ENCODE measurements around the gene SPINK9.

Gene SPINK9

DNA sequence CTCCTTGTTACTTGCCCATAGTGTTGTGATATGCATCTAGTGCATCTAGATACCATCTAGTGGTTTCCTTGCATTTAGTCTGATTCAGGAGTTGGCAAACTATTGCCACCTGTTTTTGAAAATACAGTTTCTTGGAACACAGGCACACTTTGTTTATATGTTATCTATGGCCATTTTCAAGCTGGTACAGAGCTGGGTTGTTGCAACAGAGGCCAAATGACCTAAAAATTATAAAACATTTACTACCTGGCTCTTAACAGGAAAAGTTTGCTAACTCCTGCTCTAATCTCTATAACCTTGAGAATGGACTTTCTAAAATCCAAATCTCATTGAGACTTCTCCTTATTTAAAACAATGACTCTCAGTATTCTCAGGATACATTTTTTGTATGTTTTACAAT is 29.0 kb downstream of the SPINK9 start:
- no peak for DNase-seq (ENCODE audit: low read depth, low spot score)

DNA sequence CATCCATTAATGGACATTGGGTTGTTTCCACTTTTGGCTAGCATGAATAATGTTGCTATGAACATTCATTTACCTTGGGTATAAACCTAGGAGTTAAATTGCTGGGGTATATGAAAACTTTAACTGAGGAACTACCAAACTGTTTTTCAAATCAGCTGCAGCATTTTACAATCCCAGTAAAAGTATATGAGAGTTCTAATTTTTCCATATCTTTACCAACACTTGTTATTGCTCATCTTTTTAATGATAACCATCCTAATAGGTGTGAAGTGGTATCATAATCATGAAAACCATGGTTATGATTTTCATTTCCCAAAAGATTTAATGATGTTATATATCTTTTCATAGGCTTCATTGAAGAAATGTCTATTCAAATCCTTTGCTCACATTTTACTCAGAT is 32.9 kb downstream of the SPINK9 start:
- no peak for DNase-seq (ENCODE audit: low read depth, low spot score)

DNA sequence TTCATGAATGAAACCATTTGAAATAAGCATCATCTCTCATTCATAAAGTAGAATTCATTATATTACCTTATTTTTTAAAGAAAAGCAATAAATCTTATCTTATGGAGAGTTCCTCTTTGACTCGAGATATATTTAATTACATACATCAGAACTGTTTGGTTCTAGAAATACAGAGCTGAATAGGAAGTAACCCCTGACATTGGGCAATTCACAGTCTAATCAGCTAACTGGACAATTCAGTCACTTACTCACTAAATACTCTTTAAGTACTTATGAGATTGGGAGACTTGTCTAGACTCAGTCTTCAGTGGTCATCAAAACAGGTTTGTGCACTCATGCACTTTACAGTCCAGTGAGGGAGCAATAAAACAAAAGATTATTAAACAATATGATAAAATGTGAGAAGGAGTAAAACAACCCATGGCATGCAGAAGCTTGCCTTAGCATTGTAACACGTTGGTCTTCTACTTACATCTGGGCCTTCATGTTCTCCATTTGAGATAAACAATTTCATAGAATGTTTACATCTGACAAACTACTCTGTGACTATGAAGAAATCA is 36.9 kb downstream of the SPINK9 start:
- DNase-seq (ENCODE audit: low read depth, low spot score): no peak

DNA sequence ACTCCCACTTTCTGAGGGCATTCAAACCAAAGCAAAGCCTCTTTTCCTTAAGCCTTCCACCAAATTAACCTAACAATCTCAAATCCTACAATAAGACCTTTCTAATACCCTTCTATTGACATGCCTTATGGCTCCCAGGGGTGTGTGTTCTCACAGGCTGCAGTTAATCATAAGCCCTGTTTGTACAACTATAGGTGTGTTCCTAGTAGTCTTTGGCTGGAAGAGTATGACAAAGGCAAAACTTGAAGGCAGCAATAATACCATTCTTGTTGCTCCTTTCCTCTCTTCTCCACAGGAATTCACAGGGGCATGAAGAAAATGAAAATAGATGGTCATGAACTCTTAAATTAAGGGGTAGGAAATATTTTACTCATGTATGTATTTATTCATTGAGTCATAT is 37.5 kb downstream of the SPINK9 start:
- no peak for DNase-seq (ENCODE audit: low read depth, low spot score)

DNA sequence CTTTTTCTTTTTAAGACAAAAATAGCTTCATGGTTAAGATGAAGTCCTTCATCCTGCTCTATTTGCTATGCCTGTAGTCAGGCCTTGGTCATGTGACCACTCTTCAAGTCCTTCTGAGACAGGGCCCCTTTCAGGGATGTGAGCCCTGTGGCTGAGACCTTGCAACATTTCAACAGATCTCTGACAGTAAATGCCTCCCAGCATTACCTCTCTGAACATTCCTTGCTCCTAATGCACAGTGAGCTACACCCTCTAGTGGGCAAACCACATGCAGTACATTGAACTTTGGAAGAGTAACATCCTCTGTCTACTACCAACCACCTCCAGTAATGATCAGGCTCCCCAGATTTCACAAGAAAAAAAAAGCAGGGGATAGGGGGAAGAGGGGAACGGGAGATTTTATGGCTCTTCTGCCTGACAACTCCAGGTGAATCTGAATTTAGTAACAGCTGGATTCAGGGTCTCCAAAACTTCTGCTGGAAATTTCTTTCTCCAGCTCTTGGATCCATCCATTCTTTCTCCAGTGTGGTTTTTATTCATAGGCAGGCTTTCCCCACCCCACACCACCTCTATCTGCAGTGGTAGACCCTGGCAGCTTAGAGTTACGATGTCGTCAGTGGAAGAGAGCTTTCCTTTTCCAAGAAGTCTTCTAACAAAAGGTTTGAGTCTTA is 39.5 kb downstream of the SPINK9 start:
- peak; percentile 79 for DNase-seq (ENCODE audit: low read depth, low spot score)

DNA sequence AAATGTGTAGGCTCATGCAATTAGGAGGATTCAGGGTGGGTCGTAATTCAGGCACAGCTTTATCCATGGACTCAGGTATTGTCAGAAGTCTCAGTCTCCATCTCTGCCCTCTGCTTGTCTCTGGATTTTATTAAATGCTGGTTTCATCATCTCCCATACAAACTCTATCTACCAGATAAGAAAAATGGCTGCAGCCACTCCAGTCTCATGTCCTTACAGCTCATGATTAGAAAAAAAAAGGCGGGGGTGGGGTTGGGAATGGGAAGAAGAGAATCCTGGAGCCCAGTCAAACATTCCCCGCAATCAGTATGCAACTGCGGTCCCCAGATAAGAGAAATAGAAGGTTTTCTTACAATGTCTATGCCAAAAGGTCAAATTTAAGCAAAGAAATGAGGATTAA is 40.8 kb downstream of the SPINK9 start:
- no peak for DNase-seq (ENCODE audit: low read depth, low spot score)

DNA sequence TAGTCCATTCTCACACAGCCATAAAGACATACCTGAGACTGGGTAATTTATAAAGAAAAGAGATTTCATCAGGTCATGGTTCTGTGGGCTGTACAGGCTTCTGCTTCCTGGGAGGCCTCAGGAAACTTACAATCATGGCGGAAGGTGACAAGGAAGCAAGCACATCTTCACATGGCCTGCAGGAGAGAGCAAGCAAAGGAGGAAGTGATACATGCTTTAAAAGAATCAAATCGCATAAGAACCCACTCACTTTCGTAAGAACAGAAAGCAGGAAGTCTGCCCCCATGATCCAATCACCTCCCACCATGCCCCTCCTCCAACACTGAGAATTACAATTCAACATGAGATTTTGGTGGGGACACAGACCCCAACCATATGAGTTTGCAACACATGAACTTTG is 43.3 kb downstream of the SPINK9 start:
- no peak for DNase-seq (ENCODE audit: low read depth, low spot score)

DNA sequence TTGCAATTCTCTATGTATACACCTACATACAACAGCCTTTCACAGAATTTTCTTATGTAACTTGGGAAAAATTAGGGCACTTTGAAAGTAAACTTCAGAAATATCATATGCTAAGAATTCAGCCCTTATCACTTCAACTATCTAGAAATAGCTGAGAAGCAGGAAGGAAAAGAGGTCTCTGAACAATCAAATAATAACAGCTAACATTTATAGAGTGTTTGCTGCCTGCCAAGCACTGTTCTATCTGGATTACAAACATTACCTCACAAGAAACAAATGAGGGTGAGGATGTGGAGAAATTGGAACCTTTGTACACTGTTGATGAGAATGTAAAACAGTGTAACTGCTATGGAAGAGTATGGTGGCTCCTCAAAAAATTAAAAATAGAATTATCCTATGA is 44.0 kb downstream of the SPINK9 start:
- no peak for DNase-seq (ENCODE audit: low read depth, low spot score)

DNA sequence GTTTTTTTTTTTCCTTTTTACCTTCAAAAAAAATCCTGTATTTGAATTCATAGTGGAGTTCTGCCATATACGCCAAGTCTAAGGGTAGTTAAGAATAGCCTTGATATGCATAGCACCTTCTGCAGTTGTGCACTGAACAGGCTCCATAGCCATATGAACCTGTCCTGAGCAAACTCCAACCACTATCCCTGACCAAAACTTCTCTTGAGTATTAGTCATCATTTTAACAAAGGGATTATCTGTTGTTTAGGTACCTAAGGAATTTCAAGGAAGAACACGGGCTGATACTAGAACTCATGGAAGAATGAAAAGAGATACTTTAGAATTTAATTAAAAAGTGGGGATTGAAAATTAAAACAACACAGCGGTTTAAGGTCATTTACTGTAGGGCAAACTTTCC is 46.5 kb downstream of the SPINK9 start:
- DNase-seq (ENCODE audit: low read depth, low spot score): no peak

DNA sequence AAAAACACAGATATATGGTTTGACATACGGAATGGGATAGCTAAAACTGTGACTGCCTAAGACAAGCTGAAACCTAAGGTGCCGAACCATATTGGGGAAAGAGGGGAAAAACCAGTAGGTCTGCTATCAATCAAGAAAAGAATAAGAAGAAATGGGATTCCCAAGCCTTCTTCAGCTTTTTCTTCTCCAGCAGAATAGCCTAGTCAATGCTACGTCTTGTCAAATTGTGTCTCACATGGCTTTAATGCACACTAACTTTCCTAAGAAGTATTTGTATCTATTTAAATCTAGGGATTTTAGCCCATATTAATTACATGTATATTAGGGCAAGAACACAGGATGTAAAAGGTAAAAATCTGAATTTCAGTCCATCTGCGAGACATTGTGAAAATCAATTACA is 47.6 kb downstream of the SPINK9 start:
- no peak for DNase-seq (ENCODE audit: low read depth, low spot score)

DNA sequence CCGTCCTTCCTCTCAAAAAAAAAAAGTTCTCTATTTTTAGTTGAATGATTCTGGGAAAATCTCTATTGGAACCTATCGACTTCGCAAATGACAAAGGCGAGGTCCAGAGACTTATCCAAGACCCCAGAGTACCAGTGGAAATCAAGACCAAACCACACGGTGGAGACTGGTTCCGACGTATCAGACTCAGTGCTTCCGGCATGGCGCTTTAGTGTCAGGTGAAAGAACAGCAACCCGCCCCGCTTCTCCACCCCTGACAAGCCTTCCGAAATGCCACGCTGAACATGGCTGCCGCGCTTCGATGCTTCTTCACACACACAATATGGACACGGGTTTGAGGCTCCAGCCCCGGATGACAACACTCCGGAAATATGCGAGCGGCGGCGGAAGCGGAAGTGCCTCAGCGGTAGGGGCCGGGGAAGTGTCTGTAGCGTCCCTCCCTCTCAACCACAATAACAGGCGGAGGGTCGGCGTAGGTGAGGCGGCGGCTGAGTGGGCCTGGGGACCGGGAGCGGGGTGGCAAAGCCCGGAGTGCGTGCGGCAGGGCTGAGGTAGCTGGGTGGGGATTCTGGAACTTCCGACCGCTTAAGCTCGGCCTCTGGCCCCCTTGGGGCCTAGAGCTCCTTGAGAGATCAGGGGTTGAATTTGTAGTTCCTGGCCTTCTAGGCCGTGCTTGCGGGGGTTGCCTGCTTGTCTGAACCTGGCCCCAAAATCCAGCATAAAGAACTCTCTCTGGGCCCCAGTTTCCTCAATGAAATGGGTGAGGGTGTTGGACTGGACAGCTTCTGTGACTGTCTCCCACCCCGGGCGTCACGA is 48.4 kb downstream of the SPINK9 start, which contains the start of gene FBXO38:
TSS of gene FBXO38 (plus strand) at position 395 of the 816 bp plus-strand sequence. CDS start 10,819 bp downstream, outside the sequence.
- DNase-seq (ENCODE audit: low read depth, low spot score): peak; percentile 99

DNA sequence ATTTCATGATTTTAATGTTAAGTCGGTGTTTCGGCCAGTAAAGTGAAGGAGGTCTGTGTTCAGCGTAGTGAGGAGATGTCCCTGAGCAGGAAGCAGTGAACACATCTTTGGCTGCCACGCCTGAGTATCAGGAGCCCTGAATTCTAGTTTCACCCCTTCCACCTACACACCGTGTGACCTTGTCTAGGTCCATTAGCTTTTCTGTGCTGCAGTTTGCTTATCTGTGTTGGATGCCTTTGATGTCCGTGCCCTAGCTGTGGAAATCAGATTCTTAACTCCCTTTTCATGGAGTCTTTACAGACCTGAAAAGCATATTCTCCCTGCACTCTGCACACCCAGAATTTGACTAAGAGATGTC is 49.0 kb downstream of the SPINK9 start:
- DNase-seq (ENCODE audit: low read depth, low spot score): no peak

DNA sequence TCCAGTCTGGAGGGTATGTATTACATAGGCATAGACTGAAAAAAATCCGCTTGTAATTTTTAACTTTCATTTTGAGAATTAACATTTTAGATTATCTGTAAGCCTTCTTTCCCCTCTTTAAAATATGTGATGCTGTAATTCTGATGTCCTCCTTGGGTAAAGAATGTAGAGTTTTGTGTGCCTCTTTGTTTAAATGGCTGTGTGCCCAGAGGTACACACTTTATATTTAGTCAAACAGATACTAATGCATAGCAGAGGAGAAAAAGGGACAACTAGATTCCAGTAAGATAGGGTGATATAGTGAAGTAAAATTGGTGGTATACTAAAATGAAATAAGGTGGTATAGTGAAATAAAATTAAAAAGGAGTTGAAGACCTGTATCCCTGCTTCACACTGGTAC is 49.7 kb downstream of the SPINK9 start:
- DNase-seq (ENCODE audit: low read depth, low spot score): no peak

DNA sequence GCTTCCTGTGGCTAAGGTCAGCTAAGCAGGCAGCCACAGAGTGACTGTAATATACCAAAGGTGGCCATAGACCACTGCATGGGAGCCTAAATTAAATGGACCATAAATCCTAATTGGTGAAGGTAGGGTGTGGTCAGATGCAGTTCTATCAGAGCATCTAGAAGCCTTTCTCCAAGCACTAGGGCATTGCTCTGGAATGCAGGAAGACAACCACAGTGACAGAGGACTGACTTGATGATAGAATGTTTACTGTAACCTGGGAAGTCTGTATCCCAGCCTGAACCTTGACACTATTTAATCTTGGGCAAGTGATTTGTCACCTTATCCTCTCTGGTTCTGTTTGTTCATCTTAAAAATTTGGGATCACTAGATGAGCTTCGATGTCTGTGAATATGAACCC is 50.7 kb downstream of the SPINK9 start:
- no peak for DNase-seq (ENCODE audit: low read depth, low spot score)

DNA sequence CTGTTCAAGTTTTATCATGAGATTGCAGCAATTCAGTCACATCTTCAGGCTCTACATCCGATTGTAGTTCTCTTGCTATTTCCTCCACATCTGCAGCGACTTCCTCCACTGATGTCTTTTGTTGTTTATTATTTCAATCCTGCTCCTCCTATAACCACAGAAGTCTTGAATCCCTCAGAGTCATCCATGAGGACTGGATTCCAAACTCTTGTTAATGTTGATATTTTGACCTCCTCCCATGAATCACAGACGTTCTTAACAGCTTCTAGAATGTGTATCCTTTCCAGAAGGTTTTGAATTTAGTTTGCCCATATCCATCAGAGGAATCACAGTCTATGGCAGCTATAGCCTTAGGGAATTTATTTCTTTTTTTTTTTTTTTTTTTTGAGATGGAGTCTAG is 52.0 kb downstream of the SPINK9 start:
- no peak for DNase-seq (ENCODE audit: low read depth, low spot score)

DNA sequence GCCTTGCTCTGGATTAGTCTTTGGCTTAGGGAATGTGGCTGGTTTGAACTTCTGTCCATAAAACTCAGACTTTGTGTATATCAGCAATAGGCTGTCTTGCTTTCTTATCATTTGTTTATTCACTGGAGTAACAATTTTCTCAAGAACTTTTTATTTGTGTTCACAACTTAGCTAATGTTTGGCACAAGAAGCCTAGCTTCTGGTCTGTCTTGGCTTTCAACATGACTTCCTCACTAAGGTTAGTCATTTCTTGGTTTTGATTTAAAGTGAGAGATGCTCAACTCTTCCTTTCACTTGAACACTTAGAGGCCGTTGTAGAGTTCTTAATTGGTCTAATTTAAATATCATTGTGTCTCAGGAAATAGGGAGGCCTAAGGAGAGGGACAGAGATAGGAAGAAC is 53.3 kb downstream of the SPINK9 start:
- DNase-seq (ENCODE audit: low read depth, low spot score): no peak
